SJCRH30 (cell line): ENCODE data around the gene PGAM1. TPM values are rescaled to one million over a fixed set of nuclear protein-coding genes. Genes with fewer than 3 reads are reported as not detected.
"Not testable (repeated sequence)": the region's sequence is repeated elsewhere in the genome, so short reads cannot be mapped to it uniquely, and the experiment has no call there.

Experiments
- DNase-seq, 2 experiments: peaks; one replicate each; pipeline ENCODE4 v3.0.0-alpha.2; 2015 to 2020
- H3K27ac ChIP-seq: fragments of 250-450 bp; sonication (Bioruptor Pico); 2 replicates; pipeline ENCODE4 v1.5.1; 2020; ENCODE audit warnings: mild to moderate bottlenecking, moderate library complexity
- H3K27me3 ChIP-seq: fragments of 250-450 bp; sonication (Bioruptor Pico); 2 replicates; pipeline ENCODE4 v1.5.1; 2020; ENCODE audit warnings: mild to moderate bottlenecking, moderate library complexity
- H3K36me3 ChIP-seq: fragments of 250-450 bp; sonication (Bioruptor Pico); 2 replicates; pipeline ENCODE4 v1.5.1; 2020; ENCODE audit warnings: mild to moderate bottlenecking, moderate library complexity
- H3K4me1 ChIP-seq: fragments of 250-450 bp; sonication (Bioruptor Pico); 2 replicates; pipeline ENCODE4 v1.5.1; 2020; ENCODE audit warnings: mild to moderate bottlenecking, moderate library complexity
- H3K4me3 ChIP-seq: fragments of 250-450 bp; sonication (Bioruptor Pico); 2 replicates; pipeline ENCODE4 v1.5.1; 2020; ENCODE audit warnings: mild to moderate bottlenecking, moderate library complexity
- H3K9me3 ChIP-seq: fragments of 250-450 bp; sonication (Bioruptor Pico); replicated peaks from 2 replicates; pipeline ENCODE4 v1.5.1; 2020; ENCODE audit warnings: mild to moderate bottlenecking, moderate library complexity
- total RNA-seq: library from RNA; depleted of rRNA; stranded (reverse); fragments of >200 nt; shearing (Covaris generic); gene quantifications from 2 replicates; pipeline ENCODE4 v1.2.3, GENCODE V29; 2014

PGAM1 gene
- total RNA-seq, 1 experiment from 2014 or later, result 515 TPM

- DNase-seq, result peak; percentile 93 to 97
- Histone ChIP-seq H3K27me3 (no peaks in the 10 kb centered on the region), H3K4me1 (0 out of 2 replicates have a peak, but pooled peaks cover 2% of the 10 kb centered on the region), H3K36me3 (peaks cover 23% of the 10 kb centered on the region), H3K27ac (peak within 1 kb of the TSS; percentile 49), H3K9me3 (no peaks in the 10 kb centered on the region), H3K4me3 (peak within 1 kb of the TSS; percentile 82)
Observed at GRCh38 chr10:97400665-97401454, 25.1 kb upstream of the PGAM1 start, which contains the start of gene RRP12. Gene RRP12 (minus strand): TSS chr10:97401340. CDS start chr10:97401231, 109 bp downstream.

DNA sequence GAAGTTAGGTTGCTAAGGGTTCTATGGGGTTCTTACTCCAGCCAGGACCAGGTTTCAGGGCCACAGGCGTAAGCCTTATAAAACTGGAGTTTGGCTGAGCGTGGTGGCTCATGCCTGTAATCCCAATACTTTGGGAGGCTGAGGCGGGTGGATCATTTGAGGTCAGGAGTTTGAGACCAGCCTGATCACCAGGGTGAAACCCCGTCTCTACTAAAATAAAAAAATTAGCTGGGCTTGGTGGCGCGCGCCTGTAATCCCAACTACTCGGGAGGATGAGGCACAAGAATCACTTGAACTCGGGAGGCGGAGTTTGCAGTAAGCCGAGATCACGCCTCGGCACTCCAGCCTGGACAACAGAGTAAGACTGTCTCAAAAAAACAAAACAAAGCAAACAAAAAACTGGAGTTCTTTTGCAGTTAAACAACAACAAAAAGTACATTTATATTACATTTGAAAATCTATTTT lies 24.5 kb upstream of the PGAM1 start:
- Histone ChIP-seq H3K36me3 (peaks cover 18% of the 10 kb centered on the region), H3K27me3 (no peaks in the 10 kb centered on the region), H3K4me1 (peaks cover 3% of the 10 kb centered on the region), H3K27ac (no peak overlapping the region; the same call in 1 of the 2 replicates), H3K9me3 (no peaks in the 10 kb centered on the region), H3K4me3 (peak overlapping the region; percentile 82)
- no peak for DNase-seq

- H3K27me3 ChIP-seq, result no peaks in the 10 kb centered on the region
- H3K36me3 ChIP-seq, result no peaks in the 10 kb centered on the region
- H3K9me3 ChIP-seq, result no peaks in the 10 kb centered on the region
- no peak overlapping the region for H3K27ac ChIP-seq
- no peak overlapping the region for H3K4me3 ChIP-seq
- H3K4me1 ChIP-seq, result peaks cover 16% of the 10 kb centered on the region
- no peak for DNase-seq
Observed at GRCh38 chr10:97404044-97404443, 21.9 kb upstream of the PGAM1 start.

DNA sequence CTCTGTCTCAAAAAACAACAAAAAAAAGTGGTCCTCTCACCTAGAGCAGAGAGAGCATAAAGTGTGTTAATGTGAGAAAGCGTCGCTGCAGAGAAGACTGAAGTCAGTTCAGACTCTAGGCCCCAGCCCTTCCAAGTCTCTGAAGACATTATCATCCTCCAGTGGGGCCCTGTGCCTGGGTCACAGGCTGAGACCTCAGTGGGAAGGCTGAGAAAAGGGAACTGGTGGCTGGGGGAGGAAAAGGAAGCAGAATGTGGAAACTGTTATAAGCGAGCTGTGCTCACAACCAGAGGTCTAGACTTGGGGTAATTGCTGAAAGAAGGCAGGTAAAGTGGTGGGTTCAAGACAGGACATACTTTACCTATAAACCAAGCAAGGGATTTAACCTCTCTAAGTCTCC lies 19.9 kb upstream of the PGAM1 start:
- H3K36me3 ChIP-seq, result no peaks in the 10 kb centered on the region
- H3K9me3 ChIP-seq, result no peaks in the 10 kb centered on the region
- H3K4me1 ChIP-seq, result peaks cover 14% of the 10 kb centered on the region
- H3K27ac ChIP-seq, result no peak overlapping the region
- no peak overlapping the region for H3K4me3 ChIP-seq
- no peaks in the 10 kb centered on the region for H3K27me3 ChIP-seq
- DNase-seq, result no peak

DNA sequence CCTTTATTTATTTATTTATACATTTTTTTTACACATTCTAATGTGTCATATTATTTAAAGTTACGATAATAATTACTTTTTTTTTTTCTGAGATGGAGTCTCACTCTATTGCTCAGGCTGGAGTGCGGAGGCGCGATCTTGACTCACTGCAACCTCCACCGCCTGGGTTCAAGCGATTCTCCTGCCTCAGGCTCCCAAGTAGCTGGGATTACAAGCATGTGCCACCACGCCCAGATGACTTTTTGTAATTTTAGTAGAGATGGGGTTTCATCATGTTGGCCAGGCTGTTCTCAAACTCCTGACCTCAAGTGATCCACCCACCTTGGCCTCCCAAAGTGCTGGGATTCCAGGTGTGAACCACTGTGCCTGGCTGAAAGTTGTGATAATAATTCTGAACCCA lies 19.5 kb upstream of the PGAM1 start:
- DNase-seq, H3K27ac ChIP-seq, H3K36me3 ChIP-seq, H3K27me3 ChIP-seq, H3K4me3 ChIP-seq, H3K9me3 ChIP-seq: not testable (repeated sequence)
- peaks cover 14% of the 10 kb centered on the region for H3K4me1 ChIP-seq

GRCh38 chr10:97407211-97407951 lies 18.6 kb upstream of the PGAM1 start:
- Histone ChIP-seq H3K27me3 (no peaks in the 10 kb centered on the region), H3K36me3 (no peaks in the 10 kb centered on the region), H3K4me3 (no peak overlapping the region), H3K4me1 (peaks cover 14% of the 10 kb centered on the region), H3K27ac (no peak overlapping the region), H3K9me3 (no peaks in the 10 kb centered on the region)
- peak; percentile 73 to 88 for DNase-seq

DNA sequence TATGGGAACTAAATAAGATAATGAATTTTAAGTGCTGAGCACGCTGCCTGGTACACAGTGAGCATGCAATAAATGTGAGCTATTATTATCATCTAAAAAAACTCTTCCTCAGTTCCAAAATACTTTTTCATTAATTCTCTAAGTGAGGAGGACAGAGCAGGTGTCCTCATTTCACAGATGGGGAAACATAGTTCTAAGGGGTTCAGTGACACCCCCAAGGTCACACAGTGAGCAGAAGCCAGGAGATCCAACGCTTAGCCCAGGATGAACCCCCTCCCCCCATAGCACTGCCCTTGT lies 18.1 kb upstream of the PGAM1 start:
- Histone ChIP-seq H3K4me3 (no peak overlapping the region), H3K27me3 (no peaks in the 10 kb centered on the region), H3K9me3 (no peaks in the 10 kb centered on the region), H3K4me1 (peaks cover 14% of the 10 kb centered on the region), H3K27ac (no peak overlapping the region), H3K36me3 (no peaks in the 10 kb centered on the region)
- no peak for DNase-seq

DNA sequence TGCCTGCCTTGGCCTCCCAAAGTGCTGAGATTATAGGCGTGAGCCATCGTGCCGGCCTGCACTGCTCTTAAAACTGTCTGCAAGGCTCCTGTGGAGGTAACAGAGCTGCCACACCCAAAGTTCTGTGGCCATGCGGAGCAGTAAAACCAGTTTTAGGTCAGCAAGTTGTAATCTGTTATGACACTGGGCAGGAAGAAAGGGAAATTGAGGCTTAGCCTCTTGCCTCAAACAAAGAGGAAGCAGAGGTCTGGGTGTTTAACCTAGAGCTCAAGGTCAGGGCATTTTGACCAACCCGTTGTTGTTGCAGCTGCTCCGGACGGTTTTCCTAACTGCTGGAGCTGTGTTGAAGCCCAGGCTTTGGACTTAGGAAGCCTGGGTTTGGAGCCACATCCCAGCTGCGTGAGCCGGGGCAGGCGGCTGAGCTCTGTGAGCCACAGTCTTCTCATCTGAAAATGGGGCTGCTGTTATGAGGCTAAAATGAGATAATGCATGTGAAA lies 17.4 kb upstream of the PGAM1 start:
- peak; percentile 38 to 54 for DNase-seq
- no peaks in the 10 kb centered on the region for H3K27me3 ChIP-seq
- peaks cover 14% of the 10 kb centered on the region for H3K4me1 ChIP-seq
- no peaks in the 10 kb centered on the region for H3K36me3 ChIP-seq
- H3K27ac ChIP-seq, result no peak overlapping the region
- H3K4me3 ChIP-seq, result no peak overlapping the region
- no peaks in the 10 kb centered on the region for H3K9me3 ChIP-seq

- H3K4me1 ChIP-seq, result peaks cover 14% of the 10 kb centered on the region
- H3K27ac ChIP-seq, result no peak overlapping the region
- no peak overlapping the region for H3K4me3 ChIP-seq
- DNase-seq, result no peak
- no peaks in the 10 kb centered on the region for H3K27me3 ChIP-seq
- no peaks in the 10 kb centered on the region for H3K9me3 ChIP-seq
- H3K36me3 ChIP-seq, result no peaks in the 10 kb centered on the region
Observed at GRCh38 chr10:97411406-97411805, 14.6 kb upstream of the PGAM1 start.

DNA sequence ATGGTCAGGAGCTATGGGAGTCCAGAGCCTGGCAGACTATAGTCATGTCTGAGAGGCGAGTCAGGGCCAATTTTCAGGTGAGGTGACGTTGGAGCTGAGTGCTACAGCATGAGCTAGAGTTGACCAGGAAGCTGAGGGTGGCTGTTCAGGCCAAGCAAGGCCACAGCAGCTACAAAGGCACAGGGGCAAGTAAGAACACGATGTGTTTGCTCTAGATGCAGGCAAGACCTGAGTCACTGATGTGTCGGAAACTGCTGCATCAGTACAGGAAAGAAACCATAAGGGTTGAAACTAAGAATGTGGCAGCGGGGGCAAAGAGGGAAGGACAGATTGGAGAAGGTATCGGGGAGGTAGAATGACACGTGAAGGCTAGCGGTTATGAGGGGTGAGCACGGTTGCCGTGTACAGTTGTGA lies 13.1 kb upstream of the PGAM1 start:
- no peaks in the 10 kb centered on the region for H3K4me1 ChIP-seq
- H3K27ac ChIP-seq, result no peak overlapping the region
- no peaks in the 10 kb centered on the region for H3K27me3 ChIP-seq
- no peak overlapping the region for H3K4me3 ChIP-seq
- no peak for DNase-seq
- no peaks in the 10 kb centered on the region for H3K36me3 ChIP-seq
- no peaks in the 10 kb centered on the region for H3K9me3 ChIP-seq

GRCh38 chr10:97416565-97416964 lies 9.4 kb upstream of the PGAM1 start:
- no peaks in the 10 kb centered on the region for H3K27me3 ChIP-seq
- H3K4me3 ChIP-seq, result no peak overlapping the region
- no peak overlapping the region for H3K27ac ChIP-seq
- no peaks in the 10 kb centered on the region for H3K36me3 ChIP-seq
- H3K9me3 ChIP-seq, result no peaks in the 10 kb centered on the region
- no peak for DNase-seq
- H3K4me1 ChIP-seq, result no peaks in the 10 kb centered on the region

DNA sequence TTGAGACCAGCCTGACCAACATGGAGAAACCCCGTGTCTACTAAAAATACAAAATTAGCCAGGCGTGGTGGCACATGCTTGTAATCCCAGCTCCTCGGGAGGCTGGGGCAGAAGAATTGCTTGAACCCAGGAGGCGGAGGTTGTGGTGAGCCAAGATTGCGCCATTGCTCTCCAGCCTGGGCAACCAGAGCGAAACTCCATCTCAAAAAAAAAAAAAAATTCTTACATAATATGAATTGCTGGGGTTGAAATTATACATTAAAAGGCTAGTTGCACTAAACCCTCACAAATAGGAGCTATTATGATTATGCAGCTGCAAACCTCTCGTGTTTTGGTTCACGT lies 2.3 kb upstream of the PGAM1 start:
- not testable (repeated sequence) for H3K27ac ChIP-seq, H3K9me3 ChIP-seq

GRCh38 chr10:97426776-97427570 lies 982 bp downstream of the PGAM1 start:
- peak in 1 of 2 experiments; percentile 49 for DNase-seq
- no peaks in the 10 kb centered on the region for H3K9me3 ChIP-seq
- H3K36me3 ChIP-seq, result peaks cover 39% of the 10 kb centered on the region

More for the DNA sequence above, 2.3 kb upstream of the PGAM1 start:
- not testable (repeated sequence) for DNase-seq, H3K4me3 ChIP-seq, H3K4me1 ChIP-seq, H3K27me3 ChIP-seq
- peaks cover 10% of the 10 kb centered on the region for H3K36me3 ChIP-seq

GRCh38 chr10:97427571-97428179 lies 1.7 kb downstream of the PGAM1 start:
- Histone ChIP-seq H3K4me1 (peaks cover 7% of the 10 kb centered on the region; the same call in 1 of the 2 replicates), H3K36me3 (peaks cover 41% of the 10 kb centered on the region)
- DNase-seq, result peak; percentile 39 to 51

More at GRCh38 chr10:97426776-97427570, 982 bp downstream of the PGAM1 start:
- H3K27me3 ChIP-seq, result no peaks in the 10 kb centered on the region
- peaks cover 7% of the 10 kb centered on the region; the same call in 1 of the 2 replicates for H3K4me1 ChIP-seq
- H3K27ac ChIP-seq, result peak overlapping the region; percentile 87
- H3K4me3 ChIP-seq, result peak overlapping the region; percentile 90

More at GRCh38 chr10:97427571-97428179, 1.7 kb downstream of the PGAM1 start:
- H3K27ac ChIP-seq, result 0 out of 2 replicates have a peak overlapping the region, but pooled peaks have one; percentile 87
- H3K27me3 ChIP-seq, result no peaks in the 10 kb centered on the region
- no peaks in the 10 kb centered on the region for H3K9me3 ChIP-seq
- peak overlapping the region; percentile 90 for H3K4me3 ChIP-seq
